ENCODE results near the gene C9orf152.

The C9orf152 gene

GRCh38 chr9:110161940-110162339 is 46.0 kb downstream of the C9orf152 start:
- Histone ChIP-seq H2AFZ (ENCODE audit: low read depth) (no peak overlapping the region), H3K9ac (no peak overlapping the region), H4K20me1 (ENCODE audit: insufficient read depth) (no peaks in the 10 kb centered on the region), H3K27ac (peak overlapping the region; percentile 2; the same call in 1 of the 2 replicates), H3K4me2 (peak overlapping the region; percentile 27), H3K79me2 (ENCODE audit: insufficient read depth, low read depth) (peaks cover 81% of the 10 kb centered on the region), H3K27me3 (ENCODE audit: insufficient read depth, low read depth) (no peaks in the 10 kb centered on the region), H3K4me3 (IDR thresholded peaks at IDR 0.05; ENCODE audit: insufficient read depth, low read depth, low read length) (no peak overlapping the region), H3K4me1 (ENCODE audit: low read depth, poor library complexity, severe bottlenecking) (peaks cover 62% of the 10 kb centered on the region), H3K36me3 (ENCODE audit: insufficient read depth) (no peaks in the 10 kb centered on the region; the same call in 1 of the 2 replicates)
- TF ChIP-seq CTCF (conservative IDR thresholded peaks at IDR 0.05; ENCODE audit: low read depth, low read length), result no peak

GRCh38 chr9:110160685-110161084 is 47.3 kb downstream of the C9orf152 start:
- H4K20me1 ChIP-seq (ENCODE audit: insufficient read depth), result no peaks in the 10 kb centered on the region

GRCh38 chr9:110160123-110160522 is 47.8 kb downstream of the C9orf152 start:
- Histone ChIP-seq H3K4me2 (no peak overlapping the region), H3K4me3 (IDR thresholded peaks at IDR 0.05; ENCODE audit: insufficient read depth, low read depth, low read length) (no peak overlapping the region), H3K9ac (no peak overlapping the region), H4K20me1 (ENCODE audit: insufficient read depth) (no peaks in the 10 kb centered on the region), H3K4me1 (ENCODE audit: low read depth, poor library complexity, severe bottlenecking) (peaks cover 80% of the 10 kb centered on the region), H3K27ac (no peak overlapping the region), H3K27me3 (ENCODE audit: insufficient read depth, low read depth) (no peaks in the 10 kb centered on the region), H3K36me3 (ENCODE audit: insufficient read depth) (no peaks in the 10 kb centered on the region; the same call in 1 of the 2 replicates), H3K79me2 (ENCODE audit: insufficient read depth, low read depth) (peaks cover 93% of the 10 kb centered on the region), H2AFZ (ENCODE audit: low read depth) (no peak overlapping the region)
- no peak for TF ChIP-seq CTCF (conservative IDR thresholded peaks at IDR 0.05; ENCODE audit: low read depth, low read length)

More at GRCh38 chr9:110160685-110161084, 47.3 kb downstream of the C9orf152 start:
- H3K9ac ChIP-seq, result no peak overlapping the region
- no peaks in the 10 kb centered on the region for H3K27me3 ChIP-seq (ENCODE audit: insufficient read depth, low read depth)
- TF ChIP-seq CTCF (conservative IDR thresholded peaks at IDR 0.05; ENCODE audit: low read depth, low read length), result no peak
- peaks cover 90% of the 10 kb centered on the region for H3K79me2 ChIP-seq (ENCODE audit: insufficient read depth, low read depth)
- H3K27ac ChIP-seq, result no peak overlapping the region
- no peak overlapping the region for H3K4me3 ChIP-seq (IDR thresholded peaks at IDR 0.05; ENCODE audit: insufficient read depth, low read depth, low read length)
- no peak overlapping the region for H2AFZ ChIP-seq (ENCODE audit: low read depth)
- no peaks in the 10 kb centered on the region; the same call in 1 of the 2 replicates for H3K36me3 ChIP-seq (ENCODE audit: insufficient read depth)
- peak overlapping the region; percentile 27; the same call in 1 of the 2 replicates for H3K4me2 ChIP-seq
- peaks cover 74% of the 10 kb centered on the region for H3K4me1 ChIP-seq (ENCODE audit: low read depth, poor library complexity, severe bottlenecking)

- H3K4me2 ChIP-seq, result peak overlapping the region; percentile 98
- H3K36me3 ChIP-seq (ENCODE audit: insufficient read depth), result no peaks in the 10 kb centered on the region; the same call in 1 of the 2 replicates
- no peak for TF ChIP-seq CTCF (conservative IDR thresholded peaks at IDR 0.05; ENCODE audit: low read depth, low read length)
- no peaks in the 10 kb centered on the region for H4K20me1 ChIP-seq (ENCODE audit: insufficient read depth)
- no peaks in the 10 kb centered on the region for H3K27me3 ChIP-seq (ENCODE audit: insufficient read depth, low read depth)
- H2AFZ ChIP-seq (ENCODE audit: low read depth), result no peak overlapping the region
- peak overlapping the region; percentile 80 for H3K27ac ChIP-seq
- no peak overlapping the region for H3K4me3 ChIP-seq (IDR thresholded peaks at IDR 0.05; ENCODE audit: insufficient read depth, low read depth, low read length)
- peaks cover 100% of the 10 kb centered on the region for H3K4me1 ChIP-seq (ENCODE audit: low read depth, poor library complexity, severe bottlenecking)
- H3K9ac ChIP-seq, result peak overlapping the region; percentile 20; the same call in 1 of the 2 replicates
- peaks cover 96% of the 10 kb centered on the region for H3K79me2 ChIP-seq (ENCODE audit: insufficient read depth, low read depth)
Measured at GRCh38 chr9:110157823-110158664, 49.9 kb downstream of the C9orf152 start.
